G401.6 (cell line): ENCODE measurements around the gene STXBP5L.
"Not testable (repeated sequence)": the region's sequence is repeated elsewhere in the genome, so short reads cannot be mapped to it uniquely, and the experiment has no call there.

Source experiments
- FAIRE-seq: peaks from 2 replicates; lab custom pipeline; 2012; peaks lifted over from hg19 to GRCh38; lab: Jason Lieb, UNC

The STXBP5L gene

GRCh38 chr3:121431726-121432517 is 523.9 kb downstream of the STXBP5L start:
- FAIRE-seq, result no peak

GRCh38 chr3:121436074-121436473 is 528.1 kb downstream of the STXBP5L start:
- no peak for FAIRE-seq

GRCh38 chr3:121436641-121437040 is 528.6 kb downstream of the STXBP5L start:
- FAIRE-seq, result no peak

- FAIRE-seq, result no peak
These were observed 535.5 kb downstream of the STXBP5L start for GRCh38 chr3:121443456-121443855.

GRCh38 chr3:121451752-121452151 is 543.7 kb downstream of the STXBP5L start:
- FAIRE-seq, result not testable (repeated sequence)

- no peak for FAIRE-seq
These were observed 554.6 kb downstream of the STXBP5L start for GRCh38 chr3:121462565-121462964.

- FAIRE-seq, result peak; percentile 79
These were observed 555.7 kb downstream of the STXBP5L start for GRCh38 chr3:121463745-121464144.

GRCh38 chr3:121467085-121467484 is 559.1 kb downstream of the STXBP5L start:
- FAIRE-seq, result no peak

GRCh38 chr3:121473001-121473400 is 565.0 kb downstream of the STXBP5L start:
- no peak for FAIRE-seq
